ENCODE measurements around the gene D2HGDH.

Gene D2HGDH

GRCh38 chr2:241801611-241802420 lies 67.4 kb downstream of the D2HGDH start:
- H3K4me1 ChIP-seq (ENCODE audit: low read length) = no peaks in the 10 kb centered on the region
- no peak overlapping the region for H3K4me2 ChIP-seq (ENCODE audit: low read depth, low read length)
- no peak overlapping the region for H3K4me3 ChIP-seq (ENCODE audit: low read length)
- no peaks in the 10 kb centered on the region for H3K79me2 ChIP-seq (ENCODE audit: low read length)
- no peak overlapping the region for H3K27ac ChIP-seq (ENCODE audit: low read length)
- no peaks in the 10 kb centered on the region for H3K9me2 ChIP-seq (replicated peaks; ENCODE audit: insufficient read depth, low read length)
- no peaks in the 10 kb centered on the region for H3K9me3 ChIP-seq (replicated peaks; ENCODE audit: insufficient read depth, low read length)
- H3K36me3 ChIP-seq (replicated peaks; ENCODE audit: insufficient read depth, low read length) = no peaks in the 10 kb centered on the region
- no peak overlapping the region for H2AFZ ChIP-seq (ENCODE audit: low read length)
- no peak for DNase-seq
- peaks cover 33% of the 10 kb centered on the region for H3K27me3 ChIP-seq (replicated peaks; ENCODE audit: insufficient read depth, low read length)
- no peaks in the 10 kb centered on the region for H3F3A ChIP-seq (ENCODE audit: insufficient read depth, low read length)
- H3K9ac ChIP-seq (ENCODE audit: low read length) = no peak overlapping the region
- TF ChIP-seq EZH2 (optimal IDR thresholded peaks at IDR 0.05; ENCODE audit: low read depth, low read length) (no peak), EZH2phosphoT487 (IDR thresholded peaks at IDR 0.05; ENCODE audit: low read length) (no peak)
- TF ChIP-seq, protein P1, sequence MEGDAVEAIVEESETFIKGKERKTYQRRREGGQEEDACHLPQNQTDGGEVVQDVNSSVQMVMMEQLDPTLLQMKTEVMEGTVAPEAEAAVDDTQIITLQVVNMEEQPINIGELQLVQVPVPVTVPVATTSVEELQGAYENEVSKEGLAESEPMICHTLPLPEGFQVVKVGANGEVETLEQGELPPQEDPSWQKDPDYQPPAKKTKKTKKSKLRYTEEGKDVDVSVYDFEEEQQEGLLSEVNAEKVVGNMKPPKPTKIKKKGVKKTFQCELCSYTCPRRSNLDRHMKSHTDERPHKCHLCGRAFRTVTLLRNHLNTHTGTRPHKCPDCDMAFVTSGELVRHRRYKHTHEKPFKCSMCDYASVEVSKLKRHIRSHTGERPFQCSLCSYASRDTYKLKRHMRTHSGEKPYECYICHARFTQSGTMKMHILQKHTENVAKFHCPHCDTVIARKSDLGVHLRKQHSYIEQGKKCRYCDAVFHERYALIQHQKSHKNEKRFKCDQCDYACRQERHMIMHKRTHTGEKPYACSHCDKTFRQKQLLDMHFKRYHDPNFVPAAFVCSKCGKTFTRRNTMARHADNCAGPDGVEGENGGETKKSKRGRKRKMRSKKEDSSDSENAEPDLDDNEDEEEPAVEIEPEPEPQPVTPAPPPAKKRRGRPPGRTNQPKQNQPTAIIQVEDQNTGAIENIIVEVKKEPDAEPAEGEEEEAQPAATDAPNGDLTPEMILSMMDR (IDR thresholded peaks at IDR 0.05; ENCODE audit: low read length) = no peak
- no peaks in the 10 kb centered on the region for H4K20me1 ChIP-seq (ENCODE audit: insufficient read depth, low read length)

DNA sequence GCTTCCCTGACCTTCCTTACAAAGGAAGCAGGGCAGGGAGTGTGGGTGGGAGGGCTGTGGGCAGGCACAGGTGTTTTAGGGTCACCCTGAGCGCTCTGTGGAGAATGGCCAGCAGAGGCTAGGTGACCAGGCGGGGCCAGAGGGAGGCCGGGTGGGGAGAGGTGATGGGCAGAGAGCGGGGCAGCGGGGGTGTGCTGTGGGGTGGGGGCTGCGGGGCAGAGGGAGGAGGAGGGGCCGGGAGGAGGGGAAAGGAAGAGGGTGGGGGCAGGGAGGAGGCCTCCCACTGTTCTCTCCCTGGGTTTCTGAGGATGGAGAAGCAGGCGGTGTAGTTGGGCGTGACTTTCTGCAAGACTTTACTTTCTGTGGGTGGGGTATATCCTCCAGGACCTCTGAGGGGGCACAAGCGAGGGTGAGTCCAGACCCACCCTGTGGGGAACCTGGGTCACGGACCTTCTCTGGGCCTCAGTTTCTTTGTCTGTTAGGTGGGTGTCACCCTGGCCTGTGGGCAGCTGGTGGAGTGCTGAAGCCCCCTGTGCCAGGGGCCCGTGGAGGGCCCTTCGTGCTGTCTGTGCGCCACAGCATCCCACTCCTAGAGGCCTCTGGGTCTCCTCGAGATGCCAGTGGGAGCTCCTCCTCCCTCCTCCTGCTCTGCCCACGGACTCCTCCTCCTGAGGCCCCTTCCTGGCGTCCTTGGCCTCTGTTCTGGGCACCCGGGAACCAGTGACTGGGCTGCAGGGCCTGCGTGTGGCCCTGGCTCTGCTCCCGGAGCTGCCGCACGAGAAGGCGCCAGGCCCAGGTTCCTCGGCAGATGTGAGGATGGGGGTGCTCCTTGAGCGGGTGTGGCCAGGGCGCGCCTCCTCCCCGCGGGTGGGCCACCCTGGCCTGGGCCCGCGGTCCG lies 68.2 kb downstream of the D2HGDH start:
- no peaks in the 10 kb centered on the region for H3K9me2 ChIP-seq (replicated peaks; ENCODE audit: insufficient read depth, low read length)
- no peaks in the 10 kb centered on the region for H3K36me3 ChIP-seq (replicated peaks; ENCODE audit: insufficient read depth, low read length)
- no peak overlapping the region for H3K9ac ChIP-seq (ENCODE audit: low read length)
- no peak for DNase-seq
- H2AFZ ChIP-seq (ENCODE audit: low read length) = no peak overlapping the region
- H3K4me3 ChIP-seq (ENCODE audit: low read length) = no peak overlapping the region
- H3K4me2 ChIP-seq (ENCODE audit: low read depth, low read length) = no peak overlapping the region
- no peaks in the 10 kb centered on the region for H3K9me3 ChIP-seq (replicated peaks; ENCODE audit: insufficient read depth, low read length)
- no peaks in the 10 kb centered on the region for H3K79me2 ChIP-seq (ENCODE audit: low read length)
- TF ChIP-seq, protein P1 (IDR thresholded peaks at IDR 0.05; ENCODE audit: low read length) = no peak
- TF ChIP-seq EZH2 (optimal IDR thresholded peaks at IDR 0.05; ENCODE audit: low read depth, low read length) (no peak), EZH2phosphoT487 (IDR thresholded peaks at IDR 0.05; ENCODE audit: low read length) (no peak)
- H3K4me1 ChIP-seq (ENCODE audit: low read length) = no peaks in the 10 kb centered on the region
- peaks cover 25% of the 10 kb centered on the region for H3K27me3 ChIP-seq (replicated peaks; ENCODE audit: insufficient read depth, low read length)
- H3K27ac ChIP-seq (ENCODE audit: low read length) = no peak overlapping the region
- no peaks in the 10 kb centered on the region for H4K20me1 ChIP-seq (ENCODE audit: insufficient read depth, low read length)
- H3F3A ChIP-seq (ENCODE audit: insufficient read depth, low read length) = no peaks in the 10 kb centered on the region

DNA sequence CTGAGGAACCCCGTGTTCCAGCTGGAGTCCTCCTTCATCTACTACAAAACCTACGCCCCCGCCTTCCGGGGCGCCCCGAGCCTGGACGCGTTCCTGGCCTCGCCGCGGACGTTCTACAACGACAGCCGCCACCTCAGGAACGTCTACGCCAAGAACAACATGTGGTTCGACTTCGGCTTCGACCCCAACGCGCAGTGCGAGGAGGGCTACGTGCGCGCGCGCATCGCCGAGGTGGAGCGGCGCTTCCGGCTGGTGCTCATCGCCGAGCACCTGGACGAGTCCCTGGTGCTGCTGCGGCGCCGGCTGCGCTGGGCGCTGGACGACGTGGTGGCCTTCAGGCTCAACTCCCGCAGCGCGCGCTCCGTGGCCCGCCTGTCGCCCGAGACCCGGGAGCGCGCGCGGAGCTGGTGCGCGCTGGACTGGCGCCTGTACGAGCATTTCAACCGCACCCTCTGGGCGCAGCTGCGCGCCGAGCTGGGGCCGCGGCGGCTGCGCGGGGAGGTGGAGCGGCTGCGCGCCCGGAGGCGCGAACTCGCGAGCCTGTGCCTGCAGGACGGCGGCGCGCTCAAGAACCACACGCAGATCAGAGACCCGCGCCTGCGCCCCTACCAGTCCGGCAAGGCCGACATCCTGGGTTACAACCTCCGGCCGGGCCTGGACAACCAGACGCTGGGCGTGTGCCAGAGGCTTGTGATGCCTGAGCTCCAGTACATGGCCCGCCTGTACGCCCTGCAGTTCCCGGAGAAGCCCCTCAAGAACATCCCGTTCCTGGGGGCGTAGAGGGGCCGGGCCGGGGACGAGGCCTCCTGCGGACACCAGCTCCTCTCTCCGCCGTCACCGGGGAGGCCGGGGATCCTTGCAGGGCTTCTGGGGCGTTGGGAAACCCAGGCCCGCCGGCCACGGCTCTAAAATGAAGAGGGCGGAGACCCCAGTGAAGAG lies 69.2 kb downstream of the D2HGDH start:
- no peak for DNase-seq
- Histone ChIP-seq H3K9me3 (replicated peaks; ENCODE audit: insufficient read depth, low read length) (no peaks in the 10 kb centered on the region), H3K4me2 (ENCODE audit: low read depth, low read length) (no peak overlapping the region), H3K9ac (ENCODE audit: low read length) (no peak overlapping the region), H3K27ac (ENCODE audit: low read length) (no peak overlapping the region), H3K4me3 (ENCODE audit: low read length) (no peak overlapping the region), H3K36me3 (replicated peaks; ENCODE audit: insufficient read depth, low read length) (no peaks in the 10 kb centered on the region), H3K79me2 (ENCODE audit: low read length) (no peaks in the 10 kb centered on the region), H4K20me1 (ENCODE audit: insufficient read depth, low read length) (no peaks in the 10 kb centered on the region), H2AFZ (ENCODE audit: low read length) (no peak overlapping the region), H3K9me2 (replicated peaks; ENCODE audit: insufficient read depth, low read length) (no peaks in the 10 kb centered on the region), H3K27me3 (replicated peaks; ENCODE audit: insufficient read depth, low read length) (peaks cover 19% of the 10 kb centered on the region), H3K4me1 (ENCODE audit: low read length) (no peaks in the 10 kb centered on the region), H3F3A (ENCODE audit: insufficient read depth, low read length) (no peaks in the 10 kb centered on the region)
- no peak for TF ChIP-seq EZH2phosphoT487 (IDR thresholded peaks at IDR 0.05; ENCODE audit: low read length)
- TF ChIP-seq, protein P1 (IDR thresholded peaks at IDR 0.05; ENCODE audit: low read length) = no peak
